ENCODE data around the gene WNT5A. TPM values are rescaled to one million over a fixed set of nuclear protein-coding genes. Genes with fewer than 3 reads are reported as not detected.

The WNT5A gene
- total and polyA plus RNA-seq, 5 experiments from 2014 or later = not detected

DNA sequence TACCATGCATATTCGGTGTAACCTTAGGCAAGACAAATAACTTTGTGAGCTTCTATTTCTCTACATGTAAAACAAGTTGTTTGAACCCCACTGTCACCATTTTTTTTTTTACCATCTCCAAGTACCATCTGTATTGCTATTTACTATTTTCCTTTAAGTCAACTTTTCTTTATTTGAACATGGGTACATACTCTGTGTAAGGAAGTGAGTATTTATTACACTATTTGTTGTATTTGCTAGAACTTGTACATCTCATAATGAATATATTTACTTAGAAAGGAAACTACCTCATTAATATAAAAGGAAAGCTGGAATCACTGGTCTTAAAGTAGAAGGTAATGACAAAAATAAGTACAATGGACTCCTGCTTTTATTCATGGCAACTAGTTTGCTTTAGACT is 69.9 kb downstream of the WNT5A start:
- DNase-seq (no peak), ATAC-seq (no peak)
- H3K4me3 Mint-ChIP-seq = no peak overlapping the region
- peaks cover 0 to 6% (median 0%) of the 10 kb centered on the region in 5 donors for H3K27me3 Mint-ChIP-seq
- H3K27ac Mint-ChIP-seq = no peak overlapping the region
- POLR2A ChIA-PET = no interaction called here
- H3K36me3 Mint-ChIP-seq = peaks cover 0 to 6% (median 0%) of the 10 kb centered on the region in 3 donors
- H3K9me3 Mint-ChIP-seq = peaks cover 2 to 48% (median 15%) of the 10 kb centered on the region in 9 donors
- H3K4me1 Mint-ChIP-seq = no peaks in the 10 kb centered on the region

DNA sequence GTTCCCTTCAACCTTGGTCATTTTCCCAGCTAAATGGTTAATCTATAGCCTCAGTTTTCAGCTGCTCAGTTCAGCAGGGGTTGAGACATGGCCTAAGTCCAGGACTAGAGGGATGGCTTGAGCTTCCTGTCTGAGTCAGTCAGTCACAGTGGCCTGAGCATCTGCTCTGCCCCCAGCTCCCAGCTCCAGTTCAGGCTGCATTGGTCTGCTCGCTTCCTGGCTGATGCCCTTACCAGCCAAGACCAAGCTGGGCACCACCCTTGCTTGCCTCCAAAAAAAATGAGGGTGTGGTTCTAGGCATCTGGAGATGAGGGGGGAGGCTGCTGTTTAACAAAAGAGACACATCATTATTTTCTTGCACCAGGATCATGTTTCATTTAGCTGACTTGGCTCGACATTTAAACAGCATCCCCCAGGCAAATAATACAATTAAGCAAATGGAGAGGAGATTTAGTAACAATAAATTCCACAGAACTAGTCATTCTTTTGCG is 70.7 kb downstream of the WNT5A start:
- Mint-ChIP-seq H3K9me3 (peaks cover 2 to 56% (median 15%) of the 10 kb centered on the region in 9 donors), H3K4me3 (no peak overlapping the region), H3K4me1 (no peaks in the 10 kb centered on the region), H3K27ac (no peak overlapping the region), H3K27me3 (peaks cover 0 to 6% (median under 1%) of the 10 kb centered on the region in 5 donors), H3K36me3 (peaks cover 0 to 6% (median 0%) of the 10 kb centered on the region in 3 donors)
- POLR2A ChIA-PET = no interaction called here
- no peak for ATAC-seq
- no peak for DNase-seq

All from naive thymus-derived CD8-positive, alpha-beta T cell (primary cell).